ENCODE results near the gene NUTM2E. TPM values are rescaled to one million over a fixed set of nuclear protein-coding genes. Genes with fewer than 3 reads are reported as not detected.
"Not testable (repeated sequence)": the region's sequence is repeated elsewhere in the genome, so short reads cannot be mapped to it uniquely, and the experiment has no call there.

NUTM2E gene, protein sequence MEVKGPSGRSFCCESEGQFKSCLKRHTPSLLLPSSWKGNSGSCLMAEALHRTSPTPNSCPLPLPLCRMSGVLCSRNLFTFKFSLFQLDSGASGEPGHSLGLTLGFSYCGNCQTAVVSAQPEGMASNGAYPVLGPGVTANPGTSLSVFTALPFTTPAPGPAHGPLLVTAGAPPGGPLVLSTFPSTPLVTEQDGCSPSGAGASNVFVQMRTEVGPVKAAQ (N-terminal part only)
- total RNA-seq = under 1 TPM; 0.11 to 0.27 TPM

DNA sequence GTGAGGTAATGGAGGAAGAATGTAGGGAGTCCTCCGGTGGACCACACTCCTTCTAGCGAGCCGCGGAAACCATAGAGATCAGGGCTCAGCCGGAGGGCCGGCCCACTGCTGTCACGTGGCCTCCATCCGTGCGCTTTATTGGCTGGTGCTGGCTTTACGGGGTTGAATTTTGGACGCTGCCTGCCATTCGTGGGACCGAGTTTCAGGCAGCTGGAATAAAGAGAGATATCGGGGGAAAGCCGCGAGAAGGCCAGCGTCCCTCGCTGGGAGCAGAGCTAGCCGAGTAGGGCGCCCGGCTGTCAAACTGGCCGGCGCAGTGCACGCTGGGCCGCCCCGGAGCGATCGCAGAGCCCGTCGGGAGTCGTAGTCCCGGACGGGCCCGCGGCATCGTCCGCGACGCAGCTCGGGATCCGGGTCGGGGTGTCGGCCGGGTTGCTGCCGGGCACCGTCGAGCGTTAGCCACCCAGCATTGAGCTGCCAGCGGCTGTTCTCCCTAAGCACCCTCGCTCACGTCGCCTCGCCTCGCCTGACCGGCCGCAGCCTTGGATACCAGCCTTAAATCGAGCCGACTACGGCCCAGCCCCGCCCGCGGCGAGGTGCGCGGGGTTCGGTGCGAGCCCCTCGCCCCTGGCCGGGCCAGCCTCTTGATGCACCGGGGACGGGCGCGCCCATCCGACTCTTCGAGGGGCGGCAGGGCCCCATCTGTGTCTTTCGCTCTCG lies at the start of gene NUTM2E:
NUTM2E (plus strand) TSS at position 244 of the 720 bp plus-strand sequence. CDS start 15,002 bp downstream, outside the sequence.
- CTCF ChIA-PET; H3K27me3 Mint-ChIP-seq; intact Hi-C loops (cut with DNase I, micrococcal nuclease); POLR2A ChIA-PET; H3K36me3 Mint-ChIP-seq (ENCODE audit: low read depth); H3K9me3 Mint-ChIP-seq (ENCODE audit: low read depth): not testable (repeated sequence)
- peaks cover 25% of the 10 kb centered on the region for H3K4me1 Mint-ChIP-seq
- H3K4me3 Mint-ChIP-seq = peak within 1 kb of the TSS; percentile 84
- ATAC-seq (peak; percentile 93), DNase-seq (peak; percentile 81)
- H3K27ac Mint-ChIP-seq = peak within 1 kb of the TSS; percentile 82

DNA sequence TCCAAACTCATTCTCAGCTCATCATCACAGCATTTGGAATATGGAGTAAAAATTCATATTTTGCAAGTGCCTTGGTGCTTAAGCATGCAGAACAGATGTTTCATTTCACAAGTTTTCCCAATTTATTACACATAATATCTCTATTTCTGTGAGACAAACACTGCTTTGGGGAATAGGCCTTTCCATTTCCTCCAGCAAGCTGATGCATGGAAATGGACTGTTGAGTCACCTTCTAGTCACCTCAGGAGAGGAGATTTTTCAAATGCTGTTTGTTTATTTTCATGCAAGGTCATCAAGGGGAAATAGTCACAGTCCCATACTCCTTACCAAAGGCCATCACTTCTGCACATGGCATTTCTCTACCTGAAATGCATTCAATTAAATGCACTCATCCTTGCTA lies 48.5 kb upstream of the NUTM2E start:
- H3K36me3 Mint-ChIP-seq (ENCODE audit: low read depth); CTCF ChIA-PET; H3K9me3 Mint-ChIP-seq (ENCODE audit: low read depth); POLR2A ChIA-PET; H3K27me3 Mint-ChIP-seq; H3K4me1 Mint-ChIP-seq; DNase-seq; H3K4me3 Mint-ChIP-seq; H3K27ac Mint-ChIP-seq; ATAC-seq: not testable (repeated sequence)
- intact Hi-C loops (cut with DNase I, micrococcal nuclease) = loop anchor here in 1 of 2 experiments (5.0 kb wide), 1 partner anchor 149 kb away; no protein-coding TSS in a partner anchor

DNA sequence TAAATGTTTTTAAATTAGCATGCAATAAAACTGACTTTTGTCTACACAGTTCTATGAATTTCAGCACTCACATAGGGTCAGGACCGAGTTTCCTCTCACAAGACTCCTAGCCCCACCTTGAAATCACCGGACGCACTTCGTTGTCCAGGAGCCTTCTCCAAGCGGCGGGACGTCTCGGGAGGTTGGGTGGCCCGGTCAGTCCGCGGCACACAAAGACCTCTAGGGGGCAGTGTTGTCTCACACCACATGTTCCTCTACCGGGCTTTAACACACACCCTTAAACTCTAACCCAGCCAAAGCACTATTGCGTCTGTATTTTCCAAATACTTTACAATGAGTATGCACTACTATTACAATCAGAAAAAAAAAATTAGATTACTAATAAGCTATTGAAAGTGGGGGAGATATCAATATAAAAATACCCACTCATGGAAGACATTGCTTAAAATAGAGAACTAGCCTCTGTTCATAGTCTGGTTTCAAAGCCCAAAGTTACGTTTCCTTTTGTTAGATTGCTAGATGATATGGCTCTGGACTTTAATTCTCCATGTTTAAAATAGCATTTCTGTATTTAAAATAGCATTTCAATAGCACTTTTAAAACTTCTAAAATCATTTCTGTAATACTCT lies 47.1 kb upstream of the NUTM2E start:
- POLR2A ChIA-PET; H3K4me3 Mint-ChIP-seq; H3K27me3 Mint-ChIP-seq; H3K27ac Mint-ChIP-seq; H3K9me3 Mint-ChIP-seq (ENCODE audit: low read depth); H3K36me3 Mint-ChIP-seq (ENCODE audit: low read depth); H3K4me1 Mint-ChIP-seq: not testable (repeated sequence)
- intact Hi-C loops (cut with DNase I, micrococcal nuclease) = loop anchor here (1.0 to 5.0 kb wide), 2 partner anchors 148 to 150 kb away; no protein-coding TSS in a partner anchor
- peak; percentile 95 for ATAC-seq
- peak; percentile 77 for DNase-seq
- CTCF ChIA-PET = interaction anchor here (0.6 to 1.0 kb wide), 2 partner anchors 150 to 303 kb away, joined by 3 to 4 read pairs; no protein-coding TSS in a partner anchor

DNA sequence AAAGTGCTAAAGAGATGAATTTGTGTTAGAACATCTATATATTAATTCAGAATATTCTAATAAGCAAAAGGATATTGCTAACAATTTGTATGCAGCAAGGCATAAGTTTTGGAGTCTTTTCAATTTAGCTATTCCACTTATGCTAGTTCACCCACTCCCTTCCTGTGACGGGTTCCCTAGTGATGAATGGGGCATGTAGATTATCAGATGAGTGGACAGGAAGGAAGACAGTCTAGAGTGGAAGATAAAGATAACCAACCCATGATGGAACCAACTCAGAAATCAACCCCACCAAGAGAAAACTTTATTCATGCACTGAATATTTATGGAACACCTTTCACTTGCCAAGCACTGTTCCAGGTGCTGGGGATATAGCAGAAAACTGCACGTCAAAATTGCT lies 46.5 kb upstream of the NUTM2E start:
- H3K4me3 Mint-ChIP-seq; H3K4me1 Mint-ChIP-seq; H3K27ac Mint-ChIP-seq; H3K36me3 Mint-ChIP-seq (ENCODE audit: low read depth); ATAC-seq; POLR2A ChIA-PET; CTCF ChIA-PET; H3K27me3 Mint-ChIP-seq; H3K9me3 Mint-ChIP-seq (ENCODE audit: low read depth); DNase-seq: not testable (repeated sequence)
- intact Hi-C loops (cut with DNase I, micrococcal nuclease) = loop anchor here (1.0 to 5.0 kb wide), 2 partner anchors 147 to 149 kb away; no protein-coding TSS in a partner anchor

DNA sequence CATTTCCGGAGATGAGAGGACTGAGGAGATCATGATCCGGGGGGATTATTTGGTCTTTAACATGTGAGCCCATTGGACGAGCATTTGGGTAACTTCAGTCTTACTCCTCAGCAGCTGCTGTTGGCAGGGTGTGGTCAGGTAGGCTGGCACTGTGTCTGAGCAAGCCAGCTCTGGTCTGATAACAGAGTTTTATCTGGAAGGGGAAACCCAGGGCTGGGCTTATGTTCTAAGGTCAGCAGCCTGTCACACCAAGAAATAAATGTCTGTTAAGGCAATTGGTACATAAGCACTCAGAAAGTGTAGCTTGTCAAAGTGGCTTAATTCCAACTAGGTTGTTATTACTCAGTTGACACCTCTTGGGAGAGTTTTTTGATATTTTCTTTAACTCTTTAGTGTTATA lies 45.0 kb upstream of the NUTM2E start:
- H3K27me3 Mint-ChIP-seq; POLR2A ChIA-PET; H3K9me3 Mint-ChIP-seq (ENCODE audit: low read depth); DNase-seq; H3K27ac Mint-ChIP-seq; H3K4me3 Mint-ChIP-seq; ATAC-seq; CTCF ChIA-PET; H3K36me3 Mint-ChIP-seq (ENCODE audit: low read depth); H3K4me1 Mint-ChIP-seq; intact Hi-C loops (cut with DNase I, micrococcal nuclease): not testable (repeated sequence)

DNA sequence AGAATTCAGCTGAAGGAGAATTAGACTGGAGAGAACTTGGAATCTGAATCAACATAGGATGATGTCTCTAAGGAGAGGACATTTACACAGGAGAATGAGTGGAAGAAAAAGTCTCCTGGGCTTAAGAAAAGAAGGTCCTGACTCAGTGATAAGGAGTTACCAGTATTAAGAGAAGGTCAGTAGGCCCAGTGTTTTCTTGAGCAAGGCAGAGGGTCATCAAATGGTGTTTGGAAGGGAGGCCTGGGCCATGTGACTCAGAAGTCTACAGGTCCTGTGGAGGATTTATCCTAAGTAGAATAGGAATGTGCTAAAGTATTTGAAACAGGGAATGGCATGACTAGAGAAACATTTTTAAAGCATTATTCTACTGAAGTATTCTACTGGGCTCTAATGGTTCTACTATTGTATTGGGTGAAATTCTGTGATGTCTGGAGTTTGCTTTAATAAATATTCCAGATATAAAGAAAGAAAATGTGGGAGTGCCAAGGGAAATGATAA lies 39.0 kb upstream of the NUTM2E start:
- intact Hi-C loops (cut with DNase I, micrococcal nuclease); ATAC-seq; H3K27me3 Mint-ChIP-seq; POLR2A ChIA-PET; H3K4me3 Mint-ChIP-seq; DNase-seq; H3K9me3 Mint-ChIP-seq (ENCODE audit: low read depth); H3K36me3 Mint-ChIP-seq (ENCODE audit: low read depth); CTCF ChIA-PET; H3K4me1 Mint-ChIP-seq; H3K27ac Mint-ChIP-seq: not testable (repeated sequence)

DNA sequence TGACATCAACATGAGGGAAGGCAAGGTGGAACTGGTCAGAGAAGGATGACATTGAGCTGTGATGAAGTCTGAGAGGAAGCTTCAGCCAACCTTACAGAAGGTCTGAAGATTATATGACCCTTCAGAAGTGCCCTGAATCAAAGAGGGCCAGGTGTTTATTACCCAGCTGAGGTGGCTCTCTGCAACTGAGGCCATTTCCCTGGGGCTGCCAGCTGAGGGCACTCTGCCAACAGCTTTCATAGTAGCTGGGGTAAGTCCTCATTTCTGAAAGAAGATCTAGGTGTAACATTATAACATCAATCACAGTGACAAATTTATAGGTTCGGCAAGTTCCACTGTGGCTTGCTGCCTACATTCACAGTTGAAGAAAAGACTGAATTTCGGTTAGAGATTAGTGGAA lies 37.2 kb upstream of the NUTM2E start:
- intact Hi-C loops (cut with DNase I, micrococcal nuclease); H3K27me3 Mint-ChIP-seq; POLR2A ChIA-PET; H3K4me3 Mint-ChIP-seq; H3K4me1 Mint-ChIP-seq; H3K36me3 Mint-ChIP-seq (ENCODE audit: low read depth); DNase-seq; H3K9me3 Mint-ChIP-seq (ENCODE audit: low read depth); CTCF ChIA-PET; H3K27ac Mint-ChIP-seq: not testable (repeated sequence)
- ATAC-seq = peak; percentile 68

DNA sequence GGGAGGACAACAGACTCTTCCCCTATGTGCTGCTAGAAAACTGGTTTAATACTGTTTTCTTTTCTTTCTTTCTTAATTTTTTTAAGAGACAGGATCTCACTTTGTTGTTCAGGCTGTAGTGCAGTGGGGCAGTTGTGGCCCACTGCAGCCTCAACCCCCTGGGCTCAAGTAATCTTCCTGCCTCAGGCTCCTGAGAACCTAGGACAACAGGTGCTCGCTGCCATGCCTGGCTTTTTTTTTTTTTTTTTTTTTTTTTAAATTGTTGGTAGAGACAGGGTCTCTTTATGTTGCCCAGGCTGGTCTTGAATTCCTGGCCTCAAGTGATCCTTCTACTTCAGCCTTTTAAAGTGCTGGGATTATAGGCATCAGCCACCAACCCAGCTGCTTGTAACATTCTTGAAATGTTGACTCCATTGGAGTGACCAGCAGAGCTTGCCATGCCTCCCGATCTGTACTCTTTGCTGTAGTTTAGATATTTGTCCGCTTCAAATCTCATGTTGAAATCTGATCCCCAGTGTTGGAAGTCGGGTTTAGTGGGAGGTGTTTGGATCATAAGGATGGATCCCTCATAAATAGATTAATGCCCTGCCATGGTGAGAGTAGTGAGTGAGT lies 34.5 kb upstream of the NUTM2E start:
- H3K27ac Mint-ChIP-seq; H3K4me3 Mint-ChIP-seq; H3K9me3 Mint-ChIP-seq (ENCODE audit: low read depth); intact Hi-C loops (cut with DNase I, micrococcal nuclease); ATAC-seq; H3K36me3 Mint-ChIP-seq (ENCODE audit: low read depth); H3K27me3 Mint-ChIP-seq; DNase-seq; H3K4me1 Mint-ChIP-seq; POLR2A ChIA-PET; CTCF ChIA-PET: not testable (repeated sequence)

DNA sequence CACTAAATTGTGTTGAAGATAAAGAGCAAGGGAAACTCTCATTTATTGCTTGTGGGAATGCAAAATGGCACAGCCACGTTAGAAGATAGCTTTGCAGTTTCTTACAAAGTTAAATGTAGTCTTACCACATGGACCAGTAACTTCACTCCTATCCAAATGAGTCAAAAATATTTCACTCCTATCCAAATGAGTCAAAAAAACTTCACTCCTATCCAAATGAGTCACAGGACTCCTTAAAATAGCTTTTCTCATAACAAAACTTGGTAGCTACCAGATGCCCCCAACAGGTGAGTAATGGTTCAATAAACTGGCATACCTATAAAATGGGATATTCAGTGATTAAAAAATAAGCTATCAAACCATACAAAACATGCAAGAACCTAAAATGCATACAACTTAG lies 27.2 kb upstream of the NUTM2E start:
- H3K9me3 Mint-ChIP-seq (ENCODE audit: low read depth); intact Hi-C loops (cut with DNase I, micrococcal nuclease); POLR2A ChIA-PET; CTCF ChIA-PET; DNase-seq; H3K27me3 Mint-ChIP-seq; H3K4me3 Mint-ChIP-seq; H3K36me3 Mint-ChIP-seq (ENCODE audit: low read depth): not testable (repeated sequence)
- peaks cover 11% of the 10 kb centered on the region for H3K4me1 Mint-ChIP-seq
- H3K27ac Mint-ChIP-seq = peak overlapping the region; percentile 58
- ATAC-seq = peak; percentile 95

DNA sequence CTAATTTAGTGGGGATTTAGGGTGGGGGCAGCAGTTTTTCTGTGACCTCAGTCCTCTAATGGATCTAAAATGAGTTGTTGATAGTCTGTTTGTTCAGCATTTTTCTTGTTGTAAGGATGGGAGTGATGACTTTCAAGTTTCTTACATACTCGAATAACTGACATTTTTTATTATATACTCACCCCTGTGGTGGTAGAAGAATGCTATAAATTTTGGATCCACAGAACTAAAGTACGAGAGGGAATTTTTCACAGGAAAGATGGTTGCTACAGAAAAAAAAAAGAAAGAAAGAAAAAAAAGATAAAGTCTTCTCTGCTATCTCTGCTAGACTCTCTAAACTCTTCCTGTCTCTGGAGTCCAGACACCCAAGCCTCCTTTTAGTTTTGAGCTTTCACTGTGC lies 20.7 kb upstream of the NUTM2E start:
- POLR2A ChIA-PET; H3K9me3 Mint-ChIP-seq (ENCODE audit: low read depth); H3K27ac Mint-ChIP-seq; H3K27me3 Mint-ChIP-seq; intact Hi-C loops (cut with DNase I, micrococcal nuclease); H3K4me3 Mint-ChIP-seq; H3K4me1 Mint-ChIP-seq; ATAC-seq; H3K36me3 Mint-ChIP-seq (ENCODE audit: low read depth); DNase-seq; CTCF ChIA-PET: not testable (repeated sequence)

DNA sequence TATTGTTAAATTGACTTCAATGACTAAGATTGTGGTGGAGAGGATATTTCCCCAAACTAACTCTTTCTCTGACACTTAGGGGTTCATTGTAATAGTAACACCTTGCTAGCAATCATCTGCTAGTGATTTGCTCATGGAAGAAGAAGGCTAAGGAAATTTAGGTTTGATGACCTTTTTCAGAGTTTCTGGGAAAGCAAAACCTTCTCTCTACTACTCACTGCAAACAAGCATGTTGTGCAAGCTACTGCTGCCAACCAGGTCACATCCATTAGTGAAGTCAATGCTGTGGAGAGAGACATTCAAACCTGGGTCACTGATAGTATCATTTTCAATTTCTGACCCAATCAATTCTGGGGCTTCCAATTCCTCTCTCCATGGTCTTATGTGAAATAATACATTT lies 14.6 kb upstream of the NUTM2E start:
- CTCF ChIA-PET; H3K27ac Mint-ChIP-seq; intact Hi-C loops (cut with DNase I, micrococcal nuclease); POLR2A ChIA-PET; H3K9me3 Mint-ChIP-seq (ENCODE audit: low read depth); H3K36me3 Mint-ChIP-seq (ENCODE audit: low read depth); H3K27me3 Mint-ChIP-seq; H3K4me1 Mint-ChIP-seq; H3K4me3 Mint-ChIP-seq; DNase-seq: not testable (repeated sequence)
- ATAC-seq = peak; percentile 57
